NT2/D1 (cell line): ENCODE measurements around the gene FXYD1.

Experiments
- DNase-seq: peaks from one replicate; pipeline ENCODE4 v3.0.0-alpha.2; 2011; ENCODE audit warnings: low read depth, low spot score
- H3K27me3 ChIP-seq: 2 replicates; pipeline ENCODE4 v1.6.0; 2011; ENCODE audit warnings: mild to moderate bottlenecking; ENCODE audit not compliant: insufficient read length, insufficient read depth
- H3K36me3 ChIP-seq: 2 replicates; pipeline ENCODE4 v1.6.1; 2011; ENCODE audit warnings: mild to moderate bottlenecking, low read length, mixed read lengths; ENCODE audit not compliant: insufficient read depth, insufficient read length
- H3K4me1 ChIP-seq: 2 replicates; pipeline ENCODE4 v1.5.1; 2011; ENCODE audit not compliant: insufficient read depth, insufficient read length
- H3K4me3 ChIP-seq: 2 replicates; pipeline ENCODE4 v1.5.1; 2011; ENCODE audit warnings: low read depth; ENCODE audit not compliant: insufficient read length
- H3K9ac ChIP-seq: 2 replicates; pipeline ENCODE4 v1.6.0; 2011; ENCODE audit warnings: low read depth; ENCODE audit not compliant: insufficient read length
- H3K9me3 ChIP-seq: 2 replicates; pipeline ENCODE4 v1.5.1; 2011; ENCODE audit warnings: mild to moderate bottlenecking, low read length; ENCODE audit not compliant: insufficient read depth
- SUZ12 ChIP-seq: IDR thresholded peaks from 2 replicates; pipeline ENCODE4 v1.6.1; 2011; ENCODE audit not compliant: insufficient read length, insufficient read depth; ENCODE audit errors: extremely low read depth
- YY1 ChIP-seq: IDR thresholded peaks from 2 replicates; pipeline ENCODE4 v1.6.1; 2011; ENCODE audit not compliant: insufficient read length, insufficient read depth
- ZNF274 ChIP-seq: IDR thresholded peaks from 2 replicates; pipeline ENCODE4 v1.6.1; 2011; ENCODE audit warnings: mild to moderate bottlenecking, low read depth, low read length

The FXYD1 gene

GRCh38 chr19:35122687-35123551 is 15.7 kb upstream of the FXYD1 start:
- Histone ChIP-seq H3K27me3 (no peaks in the 10 kb centered on the region), H3K36me3 (no peaks in the 10 kb centered on the region), H3K9me3 (no peaks in the 10 kb centered on the region), H3K4me1 (peaks cover 13% of the 10 kb centered on the region), H3K9ac (peak overlapping the region; percentile 36), H3K4me3 (no peak overlapping the region)
- no peak for DNase-seq
- TF ChIP-seq YY1, result no peak
- TF ChIP-seq SUZ12, result no peak

GRCh38 chr19:35123573-35123972 is 15.1 kb upstream of the FXYD1 start:
- Histone ChIP-seq H3K9ac (peak overlapping the region; percentile 56), H3K4me1 (peaks cover 10% of the 10 kb centered on the region), H3K36me3 (no peaks in the 10 kb centered on the region), H3K27me3 (no peaks in the 10 kb centered on the region), H3K9me3 (no peaks in the 10 kb centered on the region), H3K4me3 (no peak overlapping the region)
- no peak for DNase-seq
- TF ChIP-seq YY1 (no peak), ZNF274 (no peak), SUZ12 (no peak)

DNA sequence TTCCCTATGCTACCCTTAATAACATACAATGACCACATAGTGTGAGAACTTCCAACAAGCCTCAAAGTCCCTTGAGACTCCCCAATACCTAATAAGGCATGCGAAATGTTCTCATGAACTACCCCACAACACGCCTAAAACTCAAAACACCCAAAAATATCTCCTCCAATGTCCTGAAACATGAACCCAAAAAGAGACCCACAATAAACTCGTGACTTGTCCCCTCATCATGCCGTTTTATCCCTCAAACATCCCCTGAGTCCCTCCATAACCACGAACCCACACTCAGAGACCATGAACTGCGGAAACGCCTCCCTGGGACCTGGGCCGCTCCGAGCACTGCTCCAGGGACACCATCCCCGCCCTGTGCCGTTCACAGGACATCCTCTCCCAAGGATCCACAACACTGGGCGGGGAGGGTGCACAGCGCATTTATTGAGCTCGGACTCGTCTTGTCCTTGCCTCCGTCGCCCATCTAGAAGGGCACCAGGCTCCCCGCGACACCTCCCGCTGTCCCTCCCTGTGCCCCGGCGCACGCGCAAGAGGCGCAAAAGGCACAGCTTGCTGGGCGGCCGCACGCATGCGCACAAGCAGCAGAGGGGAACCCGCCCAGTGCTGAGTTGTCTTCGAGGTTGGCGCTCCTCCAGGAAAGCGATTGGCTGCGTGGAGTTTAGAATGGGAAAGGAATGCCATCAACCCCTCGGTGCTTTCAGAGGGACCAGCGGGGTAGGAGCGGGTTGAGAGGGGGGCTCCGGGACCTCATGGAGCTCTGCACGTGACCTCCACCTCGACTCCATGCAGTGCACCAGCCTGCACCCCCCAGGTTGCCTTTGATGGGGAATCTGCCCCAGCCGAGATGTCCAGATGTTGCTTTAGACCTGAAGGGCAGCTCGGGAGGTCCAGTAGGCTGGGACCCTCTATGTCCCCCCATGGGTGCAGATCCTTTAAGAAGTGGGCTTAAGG is 14.2 kb upstream of the FXYD1 start:
- Histone ChIP-seq H3K9ac (peak overlapping the region; percentile 82), H3K36me3 (no peaks in the 10 kb centered on the region), H3K9me3 (no peaks in the 10 kb centered on the region), H3K4me3 (peak overlapping the region; percentile 47), H3K4me1 (peaks cover 8% of the 10 kb centered on the region), H3K27me3 (no peaks in the 10 kb centered on the region)
- peak; percentile 70 for DNase-seq
- no peak for TF ChIP-seq ZNF274
- TF ChIP-seq SUZ12, result no peak
- TF ChIP-seq YY1, result no peak

GRCh38 chr19:35125270-35125717 is 13.3 kb upstream of the FXYD1 start:
- Histone ChIP-seq H3K9ac (no peak overlapping the region), H3K27me3 (no peaks in the 10 kb centered on the region), H3K4me3 (no peak overlapping the region), H3K9me3 (no peaks in the 10 kb centered on the region), H3K36me3 (no peaks in the 10 kb centered on the region), H3K4me1 (peaks cover 8% of the 10 kb centered on the region)
- DNase-seq, result no peak
- TF ChIP-seq YY1, result no peak
- no peak for TF ChIP-seq ZNF274
- TF ChIP-seq SUZ12, result no peak

- H3K27me3 ChIP-seq, result no peaks in the 10 kb centered on the region
- TF ChIP-seq ZNF274 (no peak), YY1 (no peak), SUZ12 (no peak)
Measured at GRCh38 chr19:35125749-35126623, 12.6 kb upstream of the FXYD1 start.

GRCh38 chr19:35126624-35126959 is 12.0 kb upstream of the FXYD1 start:
- Histone ChIP-seq H3K9ac (no peak overlapping the region), H3K27me3 (no peaks in the 10 kb centered on the region), H3K4me3 (no peak overlapping the region), H3K4me1 (peaks cover 8% of the 10 kb centered on the region), H3K9me3 (no peaks in the 10 kb centered on the region), H3K36me3 (no peaks in the 10 kb centered on the region)
- TF ChIP-seq YY1 (no peak), SUZ12 (no peak), ZNF274 (no peak)
- no peak for DNase-seq

More at GRCh38 chr19:35125749-35126623, 12.6 kb upstream of the FXYD1 start:
- H3K36me3 ChIP-seq, result no peaks in the 10 kb centered on the region
- H3K4me3 ChIP-seq, result no peak overlapping the region
- peaks cover 8% of the 10 kb centered on the region for H3K4me1 ChIP-seq
- H3K9ac ChIP-seq, result no peak overlapping the region
- DNase-seq, result no peak
- no peaks in the 10 kb centered on the region for H3K9me3 ChIP-seq
